ENCODE measurements around the gene GATD1.

The GATD1 gene

GRCh38 chr11:765802-766091, 11.5 kb downstream of the GATD1 start:
- H3K9ac ChIP-seq (ENCODE audit: low read length): no peak overlapping the region
- H3K79me2 ChIP-seq (ENCODE audit: low read length): peaks cover 10% of the 10 kb centered on the region; the same call in 1 of the 2 replicates
- no peak overlapping the region for H3K4me2 ChIP-seq (ENCODE audit: low read depth, low read length)

DNA sequence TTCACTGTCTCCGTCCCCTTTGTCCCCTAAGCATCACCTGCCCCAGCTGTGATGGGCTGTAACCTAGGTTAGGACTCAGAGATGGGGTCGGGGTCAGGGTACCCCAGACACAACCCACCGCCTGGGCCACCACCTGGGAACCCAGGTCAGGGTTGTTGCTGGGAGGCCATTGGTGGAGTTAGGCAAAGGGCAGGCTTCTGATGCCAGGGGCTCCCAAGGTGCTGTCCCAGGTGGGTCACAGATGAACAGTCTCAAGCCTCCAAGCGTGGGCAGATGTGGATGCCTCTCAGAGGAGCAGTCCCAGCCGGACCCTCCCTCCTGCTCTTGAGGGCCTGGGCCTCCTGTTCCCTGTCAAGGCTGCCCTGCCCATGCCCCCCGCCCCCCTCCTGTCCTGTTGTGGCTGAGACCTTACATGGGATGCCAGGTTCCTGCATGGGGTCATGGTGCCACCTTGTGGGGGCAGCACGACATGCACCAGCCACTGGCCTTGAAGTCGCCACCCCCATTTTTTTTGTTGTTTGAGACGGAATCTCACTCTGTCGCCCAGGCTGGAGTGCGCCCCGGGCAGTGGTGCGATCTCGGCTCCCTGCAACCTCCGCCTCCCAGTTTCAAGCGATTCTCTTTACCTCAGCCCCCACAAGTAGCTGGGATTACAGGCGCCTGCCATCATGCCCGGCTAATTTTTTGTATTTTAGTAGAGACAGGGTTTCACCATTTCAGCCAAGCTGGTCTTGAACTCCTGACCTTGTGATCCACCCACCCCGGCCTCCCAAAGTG, 12.1 kb downstream of the GATD1 start:
- Histone ChIP-seq H3K9ac (ENCODE audit: low read length) (no peak overlapping the region), H3K36me3 (replicated peaks; ENCODE audit: insufficient read depth, low read length) (peaks cover 5% of the 10 kb centered on the region), H3K79me2 (ENCODE audit: low read length) (peaks cover 6% of the 10 kb centered on the region; the same call in 1 of the 2 replicates), H3K27ac (ENCODE audit: low read length) (no peak overlapping the region), H3F3A (ENCODE audit: insufficient read depth, low read length) (peaks cover 28% of the 10 kb centered on the region), H3K27me3 (replicated peaks; ENCODE audit: insufficient read depth, low read length) (no peaks in the 10 kb centered on the region), H3K4me1 (ENCODE audit: low read length) (no peaks in the 10 kb centered on the region), H4K20me1 (ENCODE audit: insufficient read depth, low read length) (peaks cover 3% of the 10 kb centered on the region; the same call in 1 of the 2 replicates), H2AFZ (ENCODE audit: low read length) (no peak overlapping the region), H3K4me2 (ENCODE audit: low read depth, low read length) (no peak overlapping the region), H3K9me2 (replicated peaks; ENCODE audit: insufficient read depth, low read length) (no peaks in the 10 kb centered on the region), H3K4me3 (ENCODE audit: low read length) (no peak overlapping the region), H3K9me3 (replicated peaks; ENCODE audit: insufficient read depth, low read length) (no peaks in the 10 kb centered on the region)
- TF ChIP-seq, protein P1, sequence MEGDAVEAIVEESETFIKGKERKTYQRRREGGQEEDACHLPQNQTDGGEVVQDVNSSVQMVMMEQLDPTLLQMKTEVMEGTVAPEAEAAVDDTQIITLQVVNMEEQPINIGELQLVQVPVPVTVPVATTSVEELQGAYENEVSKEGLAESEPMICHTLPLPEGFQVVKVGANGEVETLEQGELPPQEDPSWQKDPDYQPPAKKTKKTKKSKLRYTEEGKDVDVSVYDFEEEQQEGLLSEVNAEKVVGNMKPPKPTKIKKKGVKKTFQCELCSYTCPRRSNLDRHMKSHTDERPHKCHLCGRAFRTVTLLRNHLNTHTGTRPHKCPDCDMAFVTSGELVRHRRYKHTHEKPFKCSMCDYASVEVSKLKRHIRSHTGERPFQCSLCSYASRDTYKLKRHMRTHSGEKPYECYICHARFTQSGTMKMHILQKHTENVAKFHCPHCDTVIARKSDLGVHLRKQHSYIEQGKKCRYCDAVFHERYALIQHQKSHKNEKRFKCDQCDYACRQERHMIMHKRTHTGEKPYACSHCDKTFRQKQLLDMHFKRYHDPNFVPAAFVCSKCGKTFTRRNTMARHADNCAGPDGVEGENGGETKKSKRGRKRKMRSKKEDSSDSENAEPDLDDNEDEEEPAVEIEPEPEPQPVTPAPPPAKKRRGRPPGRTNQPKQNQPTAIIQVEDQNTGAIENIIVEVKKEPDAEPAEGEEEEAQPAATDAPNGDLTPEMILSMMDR (IDR thresholded peaks at IDR 0.05; ENCODE audit: low read length): peak; percentile 64
- TF ChIP-seq EZH2 (optimal IDR thresholded peaks at IDR 0.05; ENCODE audit: low read depth, low read length): no peak
- no peak for TF ChIP-seq EZH2phosphoT487 (IDR thresholded peaks at IDR 0.05; ENCODE audit: low read length)
- peak; percentile 59 for DNase-seq

More at GRCh38 chr11:765802-766091, 11.5 kb downstream of the GATD1 start:
- TF ChIP-seq, protein P1 (IDR thresholded peaks at IDR 0.05; ENCODE audit: low read length): no peak
- no peak for TF ChIP-seq EZH2 (optimal IDR thresholded peaks at IDR 0.05; ENCODE audit: low read depth, low read length)
- TF ChIP-seq EZH2phosphoT487 (IDR thresholded peaks at IDR 0.05; ENCODE audit: low read length): no peak
- Histone ChIP-seq H3K4me3 (ENCODE audit: low read length) (no peak overlapping the region), H3K4me1 (ENCODE audit: low read length) (no peaks in the 10 kb centered on the region), H3K9me2 (replicated peaks; ENCODE audit: insufficient read depth, low read length) (no peaks in the 10 kb centered on the region), H4K20me1 (ENCODE audit: insufficient read depth, low read length) (peaks cover 3% of the 10 kb centered on the region; the same call in 1 of the 2 replicates), H3K9me3 (replicated peaks; ENCODE audit: insufficient read depth, low read length) (no peaks in the 10 kb centered on the region), H2AFZ (ENCODE audit: low read length) (no peak overlapping the region), H3K36me3 (replicated peaks; ENCODE audit: insufficient read depth, low read length) (peaks cover 6% of the 10 kb centered on the region), H3K27me3 (replicated peaks; ENCODE audit: insufficient read depth, low read length) (no peaks in the 10 kb centered on the region), H3F3A (ENCODE audit: insufficient read depth, low read length) (peaks cover 28% of the 10 kb centered on the region), H3K27ac (ENCODE audit: low read length) (no peak overlapping the region)
- no peak for DNase-seq

GRCh38 chr11:764322-765024, 12.8 kb downstream of the GATD1 start:
- TF ChIP-seq EZH2phosphoT487 (IDR thresholded peaks at IDR 0.05; ENCODE audit: low read length) (no peak), EZH2 (optimal IDR thresholded peaks at IDR 0.05; ENCODE audit: low read depth, low read length) (no peak)
- TF ChIP-seq, protein P1 (IDR thresholded peaks at IDR 0.05; ENCODE audit: low read length): no peak
- peaks cover 3% of the 10 kb centered on the region; the same call in 1 of the 2 replicates for H4K20me1 ChIP-seq (ENCODE audit: insufficient read depth, low read length)
- DNase-seq: no peak
- no peaks in the 10 kb centered on the region for H3K4me1 ChIP-seq (ENCODE audit: low read length)
- H3K79me2 ChIP-seq (ENCODE audit: low read length): peaks cover 6% of the 10 kb centered on the region; the same call in 1 of the 2 replicates
- no peak overlapping the region for H3K27ac ChIP-seq (ENCODE audit: low read length)
- H3K4me3 ChIP-seq (ENCODE audit: low read length): no peak overlapping the region
- H2AFZ ChIP-seq (ENCODE audit: low read length): no peak overlapping the region
- H3F3A ChIP-seq (ENCODE audit: insufficient read depth, low read length): peaks cover 28% of the 10 kb centered on the region
- no peak overlapping the region for H3K4me2 ChIP-seq (ENCODE audit: low read depth, low read length)
- no peaks in the 10 kb centered on the region for H3K9me2 ChIP-seq (replicated peaks; ENCODE audit: insufficient read depth, low read length)
- H3K9ac ChIP-seq (ENCODE audit: low read length): no peak overlapping the region
- H3K9me3 ChIP-seq (replicated peaks; ENCODE audit: insufficient read depth, low read length): no peaks in the 10 kb centered on the region
- no peaks in the 10 kb centered on the region for H3K27me3 ChIP-seq (replicated peaks; ENCODE audit: insufficient read depth, low read length)
- peaks cover 8% of the 10 kb centered on the region for H3K36me3 ChIP-seq (replicated peaks; ENCODE audit: insufficient read depth, low read length)

Data from MM.1S (cell line).